Measurements from ENCODE around the gene PAN3. TPM values are rescaled to one million over a fixed set of nuclear protein-coding genes. Genes with fewer than 3 reads are reported as not detected.

The PAN3 gene
- total and polyA plus RNA-seq, 2 experiments from 2014 or later = 27.4 to 58.2 TPM

GRCh38 chr13:28283600-28283999 is 145.3 kb downstream of the PAN3 start:
- H3K27me3 ChIP-seq (ENCODE audit: insufficient read depth) = no peaks in the 10 kb centered on the region
- Mint-ChIP-seq H3K4me3 (no peak overlapping the region), H3K9me3 (no peaks in the 10 kb centered on the region), H3K36me3 (ENCODE audit: low read depth) (peaks cover 57% of the 10 kb centered on the region), H3K27me3 (ENCODE audit: insufficient read depth, low read depth, poor library complexity) (peaks cover 2% of the 10 kb centered on the region), H3K4me1 (no peaks in the 10 kb centered on the region), H3K27ac (no peak overlapping the region)
- peaks cover 22% of the 10 kb centered on the region; the same call in 1 of the 2 replicates for H3K36me3 ChIP-seq (ENCODE audit: insufficient read depth)
- H3F3A ChIP-seq (replicated peaks; ENCODE audit: low read depth) = no peaks in the 10 kb centered on the region
- DNase-seq (ENCODE audit: low spot score) (no peak), ATAC-seq (no peak)
- no peaks in the 10 kb centered on the region for H3K9me2 ChIP-seq (ENCODE audit: insufficient read depth)
- H3K4me1 ChIP-seq (ENCODE audit: insufficient read depth) = no peaks in the 10 kb centered on the region
- H4K20me1 ChIP-seq (replicated peaks; ENCODE audit: insufficient read depth) = no peaks in the 10 kb centered on the region
- no peak overlapping the region for H2AFZ ChIP-seq
- H3K4me3 ChIP-seq = no peak overlapping the region
- TF ChIP-seq ZNF331 (CRISPR knock-in tag; IDR thresholded peaks at IDR 0.05; ENCODE audit: low read depth) = no peak
- TF ChIP-seq CREB1 (CRISPR knock-in tag; IDR thresholded peaks at IDR 0.05; ENCODE audit: low read depth) = no peak
- TF ChIP-seq STAT1 (IDR thresholded peaks at IDR 0.05; ENCODE audit: unreplicated experiment) = no peak
- TF ChIP-seq CTCF (conservative IDR thresholded peaks at IDR 0.05; ENCODE audit: low read depth in 2 of 2) = no peak
- no peak for TF ChIP-seq EZH2 (IDR thresholded peaks at IDR 0.05; ENCODE audit: low read depth, unreplicated experiment)
- TF ChIP-seq ZNF462 (CRISPR knock-in tag; IDR thresholded peaks at IDR 0.05) = no peak
- no peak for TF ChIP-seq POLR2AphosphoS5 (IDR thresholded peaks at IDR 0.05; ENCODE audit: low read depth)
- TF ChIP-seq EZH2phosphoT487 (IDR thresholded peaks at IDR 0.05; ENCODE audit: unreplicated experiment) = no peak
- no peak for TF ChIP-seq NANOG (IDR thresholded peaks at IDR 0.05; ENCODE audit: borderline replicate concordance)
- no peak for TF ChIP-seq ETS1 (IDR thresholded peaks at IDR 0.05)
- no peak for TF ChIP-seq ZNF114 (CRISPR knock-in tag; IDR thresholded peaks at IDR 0.05)
- no peak for TF ChIP-seq REST (IDR thresholded peaks at IDR 0.05; ENCODE audit: unreplicated experiment)
- TF ChIP-seq JUNB (IDR thresholded peaks at IDR 0.05; ENCODE audit: unreplicated experiment) = no peak
- no peak overlapping the region for H3K27ac ChIP-seq (ENCODE audit: low read depth)
- H3K79me2 ChIP-seq (replicated peaks; ENCODE audit: insufficient read depth) = no peaks in the 10 kb centered on the region
- H3K4me2 ChIP-seq = no peak overlapping the region

Data from GM23338 (cell line).